NCI-H1694 treated with DMSO at 0.1 percent for 48 hours (cell line): ENCODE results near the gene SOS1.
"Not testable (repeated sequence)": the region's sequence is repeated elsewhere in the genome, so short reads cannot be mapped to it uniquely, and the experiment has no call there.

Experiments used
- DNase-seq: peaks from one replicate; lab custom pipeline; 2025; lab: John Stamatoyannopoulos, UW

SOS1 gene

GRCh38 chr2:39138837-39139211 lies 18.0 kb upstream of the SOS1 start:
- no peak for DNase-seq

- DNase-seq: not testable (repeated sequence)
These were observed 17.5 kb upstream of the SOS1 start for GRCh38 chr2:39138187-39138836.

- no peak for DNase-seq
These were observed 15.9 kb upstream of the SOS1 start for GRCh38 chr2:39136799-39137198.

- DNase-seq: no peak
These were observed 14.9 kb upstream of the SOS1 start for GRCh38 chr2:39135690-39136259.

GRCh38 chr2:39133215-39133851 lies 12.5 kb upstream of the SOS1 start:
- no peak for DNase-seq

DNA sequence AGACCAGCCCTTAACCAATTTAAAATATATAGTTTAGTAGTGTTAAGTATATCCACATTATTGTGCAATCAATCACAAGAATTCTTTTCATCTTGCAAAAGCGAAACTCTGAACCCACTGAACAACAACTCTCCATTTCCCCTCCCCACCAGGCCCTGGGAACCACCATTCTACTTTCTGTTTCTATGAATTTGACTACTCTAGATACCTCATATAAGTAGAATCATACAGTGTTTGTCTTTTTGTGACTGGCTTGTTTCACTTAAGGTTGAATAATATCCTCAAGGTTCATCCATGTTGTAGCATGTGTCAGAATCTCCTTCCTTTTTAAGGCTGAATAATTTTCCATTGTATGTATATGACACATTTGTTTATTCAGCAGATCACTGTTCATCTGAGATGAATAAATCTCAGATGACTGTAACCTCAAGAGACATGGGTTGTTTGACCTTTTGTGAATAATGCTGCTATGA lies 8.1 kb upstream of the SOS1 start:
- no peak for DNase-seq

DNA sequence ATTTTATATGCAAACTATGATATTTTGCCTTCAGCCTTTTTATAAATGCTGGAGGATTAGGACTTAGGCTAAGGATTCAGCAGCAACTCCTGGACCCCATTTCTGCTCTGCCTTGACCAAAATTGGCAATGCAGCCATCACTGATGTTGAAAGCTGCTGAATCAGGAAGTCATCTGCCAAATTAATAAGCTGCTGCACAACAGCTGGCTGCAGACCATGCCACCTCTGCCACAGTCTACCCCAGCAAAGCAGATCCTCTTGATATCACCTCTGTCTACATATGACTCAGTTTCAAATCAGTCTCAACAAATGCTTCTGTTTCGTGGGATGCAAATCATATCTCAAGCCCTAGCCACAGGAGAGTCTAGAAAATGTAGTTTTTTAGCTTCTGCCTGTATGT lies 7.1 kb upstream of the SOS1 start:
- no peak for DNase-seq

- no peak for DNase-seq
These were observed 3.9 kb upstream of the SOS1 start for GRCh38 chr2:39124746-39125057.

DNA sequence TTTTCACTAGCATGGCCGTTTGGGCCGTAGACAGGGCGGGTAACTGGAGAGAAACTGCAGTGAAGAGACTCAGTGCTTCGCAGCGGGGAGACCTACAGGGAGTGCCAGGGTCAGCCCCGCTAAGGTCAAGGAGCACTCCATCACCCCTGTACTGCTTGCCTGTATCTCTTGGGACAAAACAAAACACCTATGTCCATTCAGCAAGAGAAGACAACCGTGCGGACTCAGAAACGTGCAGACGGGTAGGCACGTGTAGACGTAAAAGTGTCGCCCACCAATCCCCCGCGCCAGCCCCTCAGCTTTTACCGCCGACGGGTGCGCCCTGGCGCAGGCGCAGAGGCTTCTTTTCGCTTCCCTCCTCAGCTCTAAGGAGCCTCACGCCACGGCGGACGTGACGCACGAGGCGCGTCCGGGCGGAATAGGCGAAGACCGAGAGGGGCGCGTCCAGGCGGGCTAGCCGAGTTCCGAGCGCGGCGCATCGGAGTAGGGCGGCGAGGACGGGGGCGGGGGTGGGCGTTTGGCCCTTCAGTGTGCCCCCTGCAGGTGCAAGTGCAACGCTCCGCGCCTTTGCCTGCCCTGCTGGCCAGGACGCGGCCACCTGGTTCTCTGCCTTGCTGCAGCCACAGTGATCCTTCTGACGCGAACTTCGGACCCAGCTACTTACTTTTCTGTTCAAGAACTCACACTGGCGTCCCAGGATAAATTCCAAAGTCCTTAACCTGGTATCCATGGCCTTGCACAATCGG lies 3.3 kb upstream of the SOS1 start:
- peak; percentile 96 for DNase-seq

DNA sequence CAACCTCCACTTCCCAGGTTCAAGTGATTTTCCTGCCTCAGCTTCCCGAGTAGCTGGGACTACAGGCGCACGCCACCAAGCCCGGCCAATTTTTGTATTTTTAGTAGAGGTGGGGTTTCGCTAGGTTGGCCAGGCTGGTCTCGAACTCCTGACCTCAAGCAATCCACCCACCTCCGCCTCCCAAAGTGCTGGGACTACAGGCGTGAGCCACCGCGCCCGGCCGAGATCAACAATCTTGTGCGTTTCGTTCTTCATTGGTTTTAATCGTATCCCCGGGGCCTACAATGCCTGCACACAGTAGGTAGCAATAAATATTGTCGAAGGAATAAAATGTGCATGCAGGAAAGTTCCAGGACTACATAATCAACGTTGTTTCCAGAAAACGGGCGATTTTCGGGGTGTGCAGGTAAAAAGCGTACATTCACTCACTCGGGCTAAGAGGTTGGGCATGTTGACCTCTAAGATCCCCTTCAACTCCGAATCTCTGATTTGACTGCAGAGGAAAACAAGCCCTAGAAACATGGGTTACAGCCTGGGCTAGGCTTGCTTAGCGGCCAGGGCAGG lies 2.7 kb upstream of the SOS1 start:
- no peak for DNase-seq

- no peak for DNase-seq
These were observed 742 bp upstream of the SOS1 start for GRCh38 chr2:39121523-39122063.

- no peak for DNase-seq
These were observed 405 bp downstream of the SOS1 start for GRCh38 chr2:39120521-39120770.

DNA sequence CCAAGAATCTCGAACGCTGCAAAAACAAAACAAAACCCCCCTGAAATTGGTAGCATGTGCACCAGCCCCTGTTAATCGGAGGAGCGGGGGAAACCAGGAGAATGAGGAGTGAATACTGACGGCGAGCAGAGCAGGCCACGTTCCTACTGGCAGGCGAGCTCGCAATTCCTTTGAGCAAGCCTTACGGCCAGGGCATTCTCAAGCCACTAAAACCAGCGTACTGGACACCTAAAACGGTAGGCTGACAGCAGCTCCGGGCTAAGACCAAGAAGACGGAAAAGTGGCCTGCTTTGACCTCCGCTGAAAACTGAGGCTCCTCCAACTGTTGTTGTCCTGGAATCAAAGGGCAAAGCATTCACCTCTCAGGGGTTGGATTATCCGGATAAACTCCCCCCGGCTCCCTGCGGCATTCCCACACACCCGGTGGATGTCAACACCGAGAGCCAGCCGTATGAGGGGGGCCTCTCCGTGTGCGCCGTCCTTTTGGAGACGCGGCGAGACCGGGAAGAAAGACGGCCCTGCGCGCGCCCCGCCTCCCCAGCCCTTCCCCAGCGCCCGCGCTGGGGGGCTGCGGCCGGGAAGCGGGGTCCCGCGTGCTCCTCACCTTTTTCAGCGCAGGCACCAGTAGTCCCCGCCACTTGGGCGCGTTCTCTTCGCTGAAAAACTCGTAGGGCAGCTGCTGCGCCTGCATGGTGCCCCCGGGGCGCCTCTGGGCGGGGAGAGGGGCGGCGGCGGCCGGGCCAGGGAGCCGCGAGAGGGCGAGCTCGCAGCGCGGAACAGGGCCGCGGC lies 925 bp downstream of the SOS1 start:
- DNase-seq: peak; percentile 9

GRCh38 chr2:39118786-39119499 lies 1.9 kb downstream of the SOS1 start:
- no peak for DNase-seq

DNA sequence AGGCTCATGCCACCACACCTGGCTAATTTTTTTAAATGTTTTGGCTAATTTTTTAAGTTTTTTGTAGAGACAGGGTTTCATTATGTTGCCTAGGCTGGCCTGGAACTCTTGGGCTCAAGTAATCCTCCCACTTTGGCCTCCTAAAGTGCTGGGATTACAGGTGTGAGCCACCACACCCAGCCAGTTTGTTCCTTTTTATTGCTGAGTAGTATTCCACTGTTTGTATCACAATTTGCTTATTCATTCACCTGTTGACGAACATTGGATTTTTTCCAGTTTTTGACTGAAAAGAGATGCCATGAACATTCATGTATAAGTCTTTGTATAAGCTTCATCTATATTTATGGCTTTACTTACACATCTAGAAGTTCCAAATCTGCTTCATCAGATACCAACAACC lies 5.3 kb downstream of the SOS1 start:
- no peak for DNase-seq

- DNase-seq: no peak
These were observed 6.1 kb downstream of the SOS1 start for GRCh38 chr2:39114771-39115170.

DNA sequence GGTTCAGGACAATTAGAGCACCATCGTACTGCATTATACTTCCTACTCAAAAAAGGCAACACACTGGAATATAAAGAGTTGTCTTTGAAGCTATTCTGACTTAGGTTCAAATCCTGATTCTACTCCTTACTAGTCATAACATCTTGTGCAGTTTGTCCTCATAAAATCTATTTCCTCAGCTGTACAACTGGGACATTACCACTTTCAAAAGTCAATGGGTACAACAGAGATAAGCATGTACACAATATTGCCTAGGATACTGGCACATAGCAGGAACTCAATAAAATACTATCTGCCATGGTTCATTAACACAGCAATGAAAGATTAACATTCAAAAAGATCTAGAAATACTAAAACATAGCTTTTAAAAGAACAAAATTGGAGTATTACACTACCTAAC lies 11.3 kb downstream of the SOS1 start:
- DNase-seq: no peak

DNA sequence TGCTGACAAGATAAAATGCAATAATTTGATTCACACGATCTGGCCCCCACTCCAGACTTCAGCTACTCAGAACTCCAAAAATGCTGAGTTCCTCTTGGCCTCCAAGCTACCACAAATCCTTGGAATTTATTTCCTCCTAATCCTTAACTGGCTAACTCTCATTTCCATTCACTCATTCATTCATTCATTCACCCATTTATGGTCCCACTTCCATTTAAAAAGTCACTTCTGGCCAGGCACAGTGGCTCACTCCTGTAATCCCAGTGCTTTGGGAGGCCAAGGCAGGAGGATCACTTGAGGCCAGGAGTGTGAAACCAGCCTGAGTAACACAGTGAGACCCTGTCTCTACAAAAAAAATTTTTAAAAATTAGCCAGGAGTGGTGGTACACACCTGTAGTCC lies 12.5 kb downstream of the SOS1 start:
- DNase-seq: no peak

DNA sequence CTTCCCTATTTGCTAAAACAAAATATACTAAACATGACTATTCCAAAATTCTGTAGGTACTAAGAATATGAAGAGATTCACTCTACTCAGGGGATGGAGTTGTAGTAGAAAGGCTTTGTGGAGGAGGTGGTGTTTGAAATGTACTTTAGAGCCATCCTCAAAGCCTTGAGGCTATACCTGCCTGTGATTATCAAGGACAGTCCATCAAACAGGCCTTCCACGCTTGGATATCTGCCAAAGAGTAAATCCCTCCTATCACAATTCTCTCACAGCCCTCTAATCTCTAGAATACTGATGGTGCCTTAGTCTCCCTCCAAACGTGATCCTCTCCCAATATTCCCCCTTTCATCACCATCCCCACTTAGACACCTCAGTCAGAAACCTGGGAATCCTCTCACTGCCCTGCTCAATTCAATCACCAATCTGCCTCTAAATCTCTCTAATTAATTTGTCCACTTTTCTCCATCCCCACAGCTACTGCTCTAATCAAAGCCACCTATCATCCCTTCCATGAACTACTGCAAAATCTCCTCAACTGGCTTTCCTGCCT lies 13.1 kb downstream of the SOS1 start:
- no peak for DNase-seq

GRCh38 chr2:39107156-39107555 lies 13.7 kb downstream of the SOS1 start:
- peak; percentile 11 for DNase-seq
